GM18519 (cell line): ENCODE data around the gene AGRP.
"Not testable (repeated sequence)": the region's sequence is repeated elsewhere in the genome, so short reads cannot be mapped to it uniquely, and the experiment has no call there.

Source experiments
- ATAC-seq: cut with Tn5 transposase; IDR thresholded peaks from one replicate; pipeline ENCODE4 v1.9.1; 2021; ENCODE audit warnings: mild to moderate bottlenecking, moderate library complexity; ENCODE audit not compliant: unreplicated experiment, low FRiP score

The AGRP gene

GRCh38 chr16:67483150-67483549 lies at the start of gene AGRP:
Gene AGRP, minus strand, starts transcription at chr16:67483547. Its CDS starts 149 bp downstream, at chr16:67483398.
- ATAC-seq, result no peak

- no peak for ATAC-seq
These were observed 47.9 kb upstream of the AGRP start for GRCh38 chr16:67531247-67531646.

- ATAC-seq, result no peak
These were observed 46.9 kb upstream of the AGRP start for GRCh38 chr16:67530013-67530939.

GRCh38 chr16:67529582-67530012 lies 46.2 kb upstream of the AGRP start:
- no peak for ATAC-seq

- ATAC-seq, result no peak
These were observed 45.7 kb upstream of the AGRP start for GRCh38 chr16:67528870-67529581.

- ATAC-seq, result no peak
These were observed 45.0 kb upstream of the AGRP start, which contains the start of gene RIPOR1 for GRCh38 chr16:67528222-67528869. Gene RIPOR1, plus strand, starts transcription at chr16:67528829. Its CDS starts 9,618 bp downstream, at chr16:67538447.

- ATAC-seq, result no peak
These were observed 42.9 kb upstream of the AGRP start for GRCh38 chr16:67526149-67526791.

GRCh38 chr16:67525176-67525860 lies 42.0 kb upstream of the AGRP start:
- no peak for ATAC-seq

- no peak for ATAC-seq
These were observed 37.9 kb upstream of the AGRP start for GRCh38 chr16:67521095-67521804.

- no peak for ATAC-seq
These were observed 35.9 kb upstream of the AGRP start for GRCh38 chr16:67519242-67519641.

- no peak for ATAC-seq
These were observed 35.3 kb upstream of the AGRP start for GRCh38 chr16:67518676-67519075.

GRCh38 chr16:67517661-67518423 lies 34.5 kb upstream of the AGRP start:
- no peak for ATAC-seq

GRCh38 chr16:67517155-67517445 lies 33.8 kb upstream of the AGRP start:
- ATAC-seq, result no peak

- ATAC-seq, result no peak
These were observed 33.2 kb upstream of the AGRP start for GRCh38 chr16:67516296-67517154.

GRCh38 chr16:67514382-67514828 lies 31.1 kb upstream of the AGRP start:
- ATAC-seq, result peak; percentile 46

GRCh38 chr16:67513892-67514291 lies 30.5 kb upstream of the AGRP start:
- ATAC-seq, result not testable (repeated sequence)

- no peak for ATAC-seq
These were observed 25.7 kb upstream of the AGRP start for GRCh38 chr16:67509016-67509415.

- no peak for ATAC-seq
These were observed 23.1 kb upstream of the AGRP start for GRCh38 chr16:67506468-67506867.
